Cerebellar nuclear complex (tissue), 1 donor: ENCODE data around the gene RUSF1.
"Not testable (repeated sequence)": the region's sequence is repeated elsewhere in the genome, so short reads cannot be mapped to it uniquely, and the experiment has no call there.

Experiments
- DNase-seq, 2 experiments: peaks; one replicate each; lab custom pipeline; 2025; lab: John Stamatoyannopoulos, UW

Gene RUSF1

GRCh38 chr16:31517800-31518402 lies 9.7 kb upstream of the RUSF1 start:
- DNase-seq: no peak

- no peak for DNase-seq
Measured at GRCh38 chr16:31513884-31514283, 5.7 kb upstream of the RUSF1 start.

- no peak for DNase-seq
Measured at GRCh38 chr16:31513126-31513525, 4.9 kb upstream of the RUSF1 start.

GRCh38 chr16:31508706-31509195 lies 560 bp upstream of the RUSF1 start:
- no peak for DNase-seq

- no peak for DNase-seq
Measured at GRCh38 chr16:31507617-31507928, 618 bp downstream of the RUSF1 start.

- no peak for DNase-seq
Measured at GRCh38 chr16:31505483-31505882, 2.7 kb downstream of the RUSF1 start.

GRCh38 chr16:31504159-31504558 lies 4.0 kb downstream of the RUSF1 start:
- no peak for DNase-seq

GRCh38 chr16:31503555-31503954 lies 4.6 kb downstream of the RUSF1 start:
- DNase-seq: not testable (repeated sequence)

- no peak for DNase-seq
Measured at GRCh38 chr16:31502981-31503380, 5.2 kb downstream of the RUSF1 start.

GRCh38 chr16:31501966-31502348 lies 6.2 kb downstream of the RUSF1 start:
- DNase-seq: no peak

GRCh38 chr16:31501226-31501965 lies 6.8 kb downstream of the RUSF1 start:
- DNase-seq: no peak

- no peak for DNase-seq
Measured at GRCh38 chr16:31499928-31500327, 8.3 kb downstream of the RUSF1 start.

GRCh38 chr16:31498493-31498892 lies 9.7 kb downstream of the RUSF1 start:
- no peak for DNase-seq

- no peak for DNase-seq
Measured at GRCh38 chr16:31496670-31497069, 11.5 kb downstream of the RUSF1 start.

GRCh38 chr16:31493506-31494125 lies 14.6 kb downstream of the RUSF1 start:
- no peak for DNase-seq

GRCh38 chr16:31491778-31492418 lies 16.3 kb downstream of the RUSF1 start:
- DNase-seq: no peak

GRCh38 chr16:31489616-31490584 lies 18.3 kb downstream of the RUSF1 start:
- DNase-seq: no peak

GRCh38 chr16:31489298-31489564 lies 19.0 kb downstream of the RUSF1 start:
- DNase-seq: no peak

- no peak for DNase-seq
Measured at GRCh38 chr16:31488468-31489297, 19.5 kb downstream of the RUSF1 start.

GRCh38 chr16:31487720-31488467 lies 20.3 kb downstream of the RUSF1 start:
- peak in 1 of 2 experiments; percentile 13 for DNase-seq
